Large intestine (tissue), 3 donors: ENCODE data around the gene R3HDM4. TPM values are rescaled to one million over a fixed set of nuclear protein-coding genes. Genes with fewer than 3 reads are reported as not detected.
"Not testable (repeated sequence)": the region's sequence is repeated elsewhere in the genome, so short reads cannot be mapped to it uniquely, and the experiment has no call there.

Experiments
- DNase-seq, 2 donors: peaks; one replicate each; pipeline versions ENCODE4 v3.0.0 to v3.0.0-alpha.2; 2013
- H3K27ac ChIP-seq: one replicate; pipeline ENCODE4 v1.5.1; 2013; ENCODE audit warnings: low read length
- H3K27me3 ChIP-seq: 2 replicates; pipeline ENCODE4 v1.6.1; 2013; ENCODE audit warnings: low read length; ENCODE audit not compliant: control insufficient read depth, insufficient read depth
- H3K36me3 ChIP-seq: 2 replicates; pipeline ENCODE4 v1.6.1; 2013; ENCODE audit warnings: low read length; ENCODE audit not compliant: control insufficient read depth, insufficient read depth
- H3K4me1 ChIP-seq: one replicate; pipeline ENCODE4 v1.6.1; 2013; ENCODE audit warnings: low read length; ENCODE audit not compliant: control insufficient read depth, insufficient read depth
- H3K4me3 ChIP-seq: one replicate; pipeline ENCODE4 v1.5.1; 2013; ENCODE audit warnings: low read length
- H3K9me3 ChIP-seq: one replicate; pipeline ENCODE4 v1.6.1; 2013; ENCODE audit warnings: mild to moderate bottlenecking, low read depth, low read length, moderate library complexity; ENCODE audit not compliant: control insufficient read depth
- WGBS: methylation state at CpG from one replicate; pipeline ENCODE4 v1.1.5; 2013; ENCODE audit warnings: low lambda C conversion rate; ENCODE audit not compliant: insufficient coverage; 5-methylcytosine and 5-hydroxymethylcytosine counted together
- polyA plus RNA-seq: library from polyadenylated mRNA; unstranded; fragments of 120-200 nt; gene quantifications from one replicate; pipeline ENCODE4 v1.2.1, GENCODE V29; 2013

R3HDM4 gene
- polyA plus RNA-seq, 1 donor: 44.0 TPM

- DNase-seq, H3K27ac ChIP-seq, H3K4me3 ChIP-seq, H3K4me1 ChIP-seq, H3K36me3 ChIP-seq, H3K9me3 ChIP-seq: not testable (repeated sequence)
- peaks cover 36% of the 10 kb centered on the region for H3K27me3 ChIP-seq
- WGBS: no CpG with 5 or more reads among the region's 17 CpGs
These were observed 59.3 kb downstream of the R3HDM4 start for GRCh38 chr19:853614-854220.

GRCh38 chr19:853014-853585, 59.9 kb downstream of the R3HDM4 start:
- H3K4me1 ChIP-seq: peaks cover 8% of the 10 kb centered on the region
- peaks cover 7% of the 10 kb centered on the region for H3K9me3 ChIP-seq
- DNase-seq: no peak
- H3K27me3 ChIP-seq: peaks cover 42% of the 10 kb centered on the region
- no peak overlapping the region for H3K27ac ChIP-seq
- H3K4me3 ChIP-seq: no peak overlapping the region
- no peaks in the 10 kb centered on the region for H3K36me3 ChIP-seq
- WGBS: no CpG with 5 or more reads among the region's 67 CpGs

GRCh38 chr19:852136-853013, 60.6 kb downstream of the R3HDM4 start, which contains the start of gene ELANE:
Gene ELANE (plus strand): TSS chr19:852303. CDS start chr19:852329, 26 bp downstream.
- no CpG with 5 or more reads among the region's 55 CpGs for WGBS
- no peak within 1 kb of the TSS for H3K4me3 ChIP-seq
- H3K27me3 ChIP-seq: peaks cover 49% of the 10 kb centered on the region
- peak in 1 of 2 donors; percentile 1 for DNase-seq
- H3K36me3 ChIP-seq: no peaks in the 10 kb centered on the region
- H3K27ac ChIP-seq: no peak within 1 kb of the TSS
- peaks cover 8% of the 10 kb centered on the region for H3K4me1 ChIP-seq
- H3K9me3 ChIP-seq: peaks cover 10% of the 10 kb centered on the region

- Histone ChIP-seq H3K4me1 (peaks cover 8% of the 10 kb centered on the region), H3K9me3 (peaks cover 10% of the 10 kb centered on the region), H3K27ac (peak overlapping the region; percentile 52), H3K36me3 (no peaks in the 10 kb centered on the region), H3K4me3 (no peak overlapping the region), H3K27me3 (peaks cover 63% of the 10 kb centered on the region)
- DNase-seq: no peak
- WGBS: no CpG with 5 or more reads among the region's 13 CpGs
These were observed 62.1 kb downstream of the R3HDM4 start for GRCh38 chr19:850979-851335.

- peaks cover 8% of the 10 kb centered on the region for H3K4me1 ChIP-seq
- peak; percentile 67 for DNase-seq
- H3K9me3 ChIP-seq: peaks cover 9% of the 10 kb centered on the region
- H3K4me3 ChIP-seq: no peak overlapping the region
- no peaks in the 10 kb centered on the region for H3K36me3 ChIP-seq
- peak overlapping the region; percentile 52 for H3K27ac ChIP-seq
- no CpG with 5 or more reads among the region's 28 CpGs for WGBS
- H3K27me3 ChIP-seq: peaks cover 66% of the 10 kb centered on the region
These were observed 62.6 kb downstream of the R3HDM4 start for GRCh38 chr19:850221-850978.

GRCh38 chr19:849195-849594, 63.8 kb downstream of the R3HDM4 start:
- H3K27ac ChIP-seq, H3K4me1 ChIP-seq, H3K4me3 ChIP-seq, DNase-seq, H3K36me3 ChIP-seq, H3K9me3 ChIP-seq: not testable (repeated sequence)
- peaks cover 72% of the 10 kb centered on the region for H3K27me3 ChIP-seq
- no CpG with 5 or more reads among the region's 8 CpGs for WGBS

GRCh38 chr19:848386-848921, 64.6 kb downstream of the R3HDM4 start:
- H3K27me3 ChIP-seq: peaks cover 73% of the 10 kb centered on the region
- no peaks in the 10 kb centered on the region for H3K36me3 ChIP-seq
- no CpG with 5 or more reads among the region's 12 CpGs for WGBS
- no peak overlapping the region for H3K4me3 ChIP-seq
- H3K4me1 ChIP-seq: peaks cover 9% of the 10 kb centered on the region
- DNase-seq: no peak
- H3K27ac ChIP-seq: no peak overlapping the region
- H3K9me3 ChIP-seq: peaks cover 12% of the 10 kb centered on the region

Other genes starting within 250 kb of the R3HDM4 start
- gene FSTL3, start 236.8 kb downstream of the R3HDM4 start, polyA plus RNA-seq: 32.9 TPM
- 1.1 TPM for gene PRSS57, start 217.8 kb downstream of the R3HDM4 start, polyA plus RNA-seq
- gene PALM, start 204.3 kb downstream of the R3HDM4 start, polyA plus RNA-seq: 29.2 TPM
- gene MISP, start 162.1 kb downstream of the R3HDM4 start, polyA plus RNA-seq: 200 TPM
- 240 TPM for gene PTBP1, start 115.8 kb downstream of the R3HDM4 start, polyA plus RNA-seq
- gene PLPPR3, start 91.3 kb downstream of the R3HDM4 start, polyA plus RNA-seq: 5.2 TPM
- 0.33 TPM for gene AZU1, start 85.4 kb downstream of the R3HDM4 start, polyA plus RNA-seq
- 0.22 TPM for gene PRTN3, start 72.2 kb downstream of the R3HDM4 start, polyA plus RNA-seq
- 0.09 TPM for gene ELANE, start 60.9 kb downstream of the R3HDM4 start, polyA plus RNA-seq
- 6.1 TPM for gene CFD, start 53.6 kb downstream of the R3HDM4 start, polyA plus RNA-seq
- gene MED16, start 20.0 kb downstream of the R3HDM4 start, polyA plus RNA-seq: 41.7 TPM
- not detected for gene RNU6-9, start 19.7 kb downstream of the R3HDM4 start, polyA plus RNA-seq
- gene KISS1R, start 4.1 kb upstream of the R3HDM4 start, polyA plus RNA-seq: 0.33 TPM
- 187 TPM for gene ARID3A, start 12.8 kb upstream of the R3HDM4 start, polyA plus RNA-seq
- gene WDR18, start 71.1 kb upstream of the R3HDM4 start, polyA plus RNA-seq: 33.7 TPM
- 0.22 TPM for gene GRIN3B, start 87.2 kb upstream of the R3HDM4 start, polyA plus RNA-seq
- gene TMEM259, start 107.9 kb upstream of the R3HDM4 start, polyA plus RNA-seq: 144 TPM
- gene RNU6-2, start 108.3 kb upstream of the R3HDM4 start, polyA plus RNA-seq: not detected
- gene CNN2, start 113.4 kb upstream of the R3HDM4 start, polyA plus RNA-seq: 31.5 TPM
- gene ABCA7, start 126.9 kb upstream of the R3HDM4 start, polyA plus RNA-seq: 5.7 TPM
- 14.0 TPM for gene ARHGAP45, start 153.9 kb upstream of the R3HDM4 start, polyA plus RNA-seq
- 130 TPM for gene POLR2E, start 182.2 kb upstream of the R3HDM4 start, polyA plus RNA-seq
- gene GPX4, start 190.8 kb upstream of the R3HDM4 start, polyA plus RNA-seq: 394 TPM